Colonic mucosa (tissue), 4 donors: ENCODE measurements around the gene CHP2. TPM values are rescaled to one million over a fixed set of nuclear protein-coding genes. Genes with fewer than 3 reads are reported as not detected.

ENCODE experiments used
- DNase-seq: peaks from one replicate; pipeline ENCODE4 v3.0.0-alpha.2; 2020
- H3K27ac ChIP-seq: fragments of 200-600 bp; one replicate; pipeline ENCODE4 v1.8.0; 2021
- H3K27me3 ChIP-seq: fragments of 200-600 bp; one replicate; pipeline ENCODE4 v1.8.0; 2021
- H3K36me3 ChIP-seq: fragments of 200-600 bp; one replicate; pipeline ENCODE4 v1.8.0; 2021
- H3K4me1 ChIP-seq: fragments of 200-600 bp; one replicate; pipeline ENCODE4 v1.8.0; 2021; ENCODE audit warnings: mild to moderate bottlenecking
- H3K4me3 ChIP-seq: fragments of 200-600 bp; one replicate; pipeline ENCODE4 v1.8.0; 2021
- H3K9ac ChIP-seq, 2 donors: one replicate each; pipeline ENCODE4 v1.7.0; 2013; ENCODE audit warnings: control low read depth in 2 of 2, low read depth in 2 of 2, low read length in 2 of 2
- H3K9me3 ChIP-seq: fragments of 200-600 bp; one replicate; pipeline ENCODE4 v1.8.0; 2021
- intact Hi-C: fragments of 100-400 bp; cut with DNase I; formaldehyde crosslinking; loops from one replicate; pipeline ENCODE4 v1.14.1; 2022
- total RNA-seq, 2 donors: library from RNA; stranded (reverse); fragmentation: NEBNext Ultra II Directional in 1 of 2; extraction: Animal tissue kit (Norgen Biotek cat#: 25700) in 1 of 2; gene quantifications; one replicate each; pipeline ENCODE4 v1.2.1, GENCODE V29; 2021
- TF ChIP-seq, protein P1 (sequence below): fragments of 200-600 bp; IDR thresholded peaks from one replicate; pipeline ENCODE4 v1.8.0; 2022; ENCODE audit warnings: antibody characterized with exemption, mild to moderate bottlenecking
- donor health status: healthy.
- donor health status: DM: no; HTN: no; CAD: no.
- donor health status: DM: no; HTN: no; CAD: no.

The CHP2 gene
- total RNA-seq, 2 donors from 2014 or later = 36.0 to 261 TPM

DNA sequence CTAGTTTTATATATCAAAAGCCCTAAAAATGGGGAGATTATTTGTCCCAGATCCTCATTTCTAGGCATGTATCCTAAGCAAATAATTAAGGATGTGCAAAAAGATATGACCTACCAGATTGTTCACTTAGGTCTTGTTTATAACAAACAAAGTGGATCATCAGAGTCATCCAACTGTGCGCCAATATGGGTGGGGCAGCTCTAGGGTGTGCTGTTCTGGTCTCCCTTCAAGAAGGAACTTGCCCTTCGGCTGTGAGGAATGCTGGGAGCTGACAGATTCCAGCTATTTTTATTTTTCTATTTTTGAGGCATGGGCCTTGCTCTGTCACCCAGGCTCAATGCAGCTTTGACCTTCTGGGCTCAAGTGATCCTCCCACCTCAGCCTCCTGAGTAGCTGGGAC lies 13.8 kb downstream of the CHP2 start:
- intact Hi-C loops = no loop called here
- TF ChIP-seq, protein P1, sequence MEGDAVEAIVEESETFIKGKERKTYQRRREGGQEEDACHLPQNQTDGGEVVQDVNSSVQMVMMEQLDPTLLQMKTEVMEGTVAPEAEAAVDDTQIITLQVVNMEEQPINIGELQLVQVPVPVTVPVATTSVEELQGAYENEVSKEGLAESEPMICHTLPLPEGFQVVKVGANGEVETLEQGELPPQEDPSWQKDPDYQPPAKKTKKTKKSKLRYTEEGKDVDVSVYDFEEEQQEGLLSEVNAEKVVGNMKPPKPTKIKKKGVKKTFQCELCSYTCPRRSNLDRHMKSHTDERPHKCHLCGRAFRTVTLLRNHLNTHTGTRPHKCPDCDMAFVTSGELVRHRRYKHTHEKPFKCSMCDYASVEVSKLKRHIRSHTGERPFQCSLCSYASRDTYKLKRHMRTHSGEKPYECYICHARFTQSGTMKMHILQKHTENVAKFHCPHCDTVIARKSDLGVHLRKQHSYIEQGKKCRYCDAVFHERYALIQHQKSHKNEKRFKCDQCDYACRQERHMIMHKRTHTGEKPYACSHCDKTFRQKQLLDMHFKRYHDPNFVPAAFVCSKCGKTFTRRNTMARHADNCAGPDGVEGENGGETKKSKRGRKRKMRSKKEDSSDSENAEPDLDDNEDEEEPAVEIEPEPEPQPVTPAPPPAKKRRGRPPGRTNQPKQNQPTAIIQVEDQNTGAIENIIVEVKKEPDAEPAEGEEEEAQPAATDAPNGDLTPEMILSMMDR = no peak
- no peak overlapping the region for H3K4me3 ChIP-seq
- H3K4me1 ChIP-seq = no peaks in the 10 kb centered on the region
- peak; percentile 27 for DNase-seq
- H3K36me3 ChIP-seq = no peaks in the 10 kb centered on the region
- H3K9me3 ChIP-seq = no peaks in the 10 kb centered on the region
- no peaks in the 10 kb centered on the region for H3K27me3 ChIP-seq
- no peak overlapping the region for H3K9ac ChIP-seq
- no peak overlapping the region for H3K27ac ChIP-seq

- Histone ChIP-seq H3K9me3 (no peaks in the 10 kb centered on the region), H3K36me3 (no peaks in the 10 kb centered on the region), H3K9ac (no peak overlapping the region), H3K27ac (no peak overlapping the region), H3K4me1 (no peaks in the 10 kb centered on the region), H3K4me3 (no peak overlapping the region), H3K27me3 (no peaks in the 10 kb centered on the region)
- DNase-seq = no peak
- TF ChIP-seq, protein P1 = no peak
- intact Hi-C loops = no loop called here
Measured at GRCh38 chr16:23771027-23771426, 16.2 kb downstream of the CHP2 start.

- no peaks in the 10 kb centered on the region for H3K27me3 ChIP-seq
- intact Hi-C loops = no loop called here
- no peaks in the 10 kb centered on the region for H3K36me3 ChIP-seq
- no peaks in the 10 kb centered on the region for H3K9me3 ChIP-seq
- H3K4me3 ChIP-seq = no peak overlapping the region
- TF ChIP-seq, protein P1 = no peak
- no peak overlapping the region for H3K27ac ChIP-seq
- H3K4me1 ChIP-seq = no peaks in the 10 kb centered on the region
- no peak overlapping the region for H3K9ac ChIP-seq
- DNase-seq = no peak
Measured at GRCh38 chr16:23771642-23772041, 16.8 kb downstream of the CHP2 start.

- Histone ChIP-seq H3K27me3 (no peaks in the 10 kb centered on the region), H3K4me1 (no peaks in the 10 kb centered on the region), H3K36me3 (no peaks in the 10 kb centered on the region), H3K9me3 (no peaks in the 10 kb centered on the region), H3K27ac (no peak overlapping the region), H3K4me3 (no peak overlapping the region), H3K9ac (no peak overlapping the region)
- TF ChIP-seq, protein P1 = no peak
- intact Hi-C loops = no loop called here
- no peak for DNase-seq
Measured at GRCh38 chr16:23773339-23773738, 18.5 kb downstream of the CHP2 start.

DNA sequence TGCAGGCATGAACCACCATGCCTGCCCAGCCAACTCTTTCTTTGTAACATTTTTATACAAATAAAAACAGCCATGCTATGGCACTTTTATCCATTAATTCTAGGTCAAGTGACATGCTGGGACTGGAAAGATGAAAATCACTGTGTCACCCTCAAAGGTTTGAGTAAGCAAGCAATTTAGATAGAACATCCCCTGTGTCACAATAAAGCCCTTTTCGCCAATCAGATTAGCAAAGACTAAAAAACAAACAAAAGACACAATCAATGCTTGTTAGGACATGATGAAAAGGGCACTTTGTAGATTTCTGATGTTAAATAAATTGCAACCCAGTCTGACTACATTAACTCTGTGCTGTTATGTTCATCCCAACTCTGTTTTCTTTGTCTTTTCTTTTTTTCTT lies 26.4 kb downstream of the CHP2 start:
- Histone ChIP-seq H3K4me3 (no peak overlapping the region), H3K36me3 (no peaks in the 10 kb centered on the region), H3K27ac (no peak overlapping the region), H3K27me3 (no peaks in the 10 kb centered on the region), H3K9me3 (no peaks in the 10 kb centered on the region), H3K4me1 (no peaks in the 10 kb centered on the region), H3K9ac (no peak overlapping the region)
- intact Hi-C loops = no loop called here
- DNase-seq = no peak
- TF ChIP-seq, protein P1 = no peak
